B cell (primary cell): Measurements from ENCODE around the gene ATN1. TPM values are rescaled to one million over a fixed set of nuclear protein-coding genes. Genes with fewer than 3 reads are reported as not detected.

Experiments
- ATAC-seq: fragments of 200-7000 bp; cut with Tn5 transposase; one replicate; pipeline ENCODE4 v1.10.0; 2021; ENCODE audit warnings: low read depth, mild to moderate bottlenecking, moderate number of reproducible peaks, moderate library complexity
- CTCF ChIA-PET: fragments of 350-600 bp; sonication (Branson Sonifier 250); formaldehyde crosslinking; loops from one replicate; lab custom pipeline; 2021; ENCODE audit warnings: antibody characterized with exemption, inconsistent platforms; lab: Charles Lee
- POLR2A ChIA-PET: fragments of 350-600 bp; sonication (Branson Sonifier 250); formaldehyde crosslinking; loops from one replicate; lab custom pipeline; 2021; ENCODE audit warnings: antibody characterized with exemption; lab: Charles Lee
- DNase-seq: peaks from one replicate; pipeline ENCODE4 v3.0.0; 2013
- H2AFZ ChIP-seq: 2 replicates; pipeline ENCODE4 v1.6.1; 2012; ENCODE audit warnings: mild to moderate bottlenecking, low read depth, low read length; ENCODE audit not compliant: insufficient read depth, poor library complexity, severe bottlenecking
- H3K27ac ChIP-seq, 2 donors: 1 replicate in 1 of 2; 2 replicates in 1 of 2; pipeline ENCODE4 v1.5.1; 2012 to 2013; ENCODE audit warnings: low read length in 2 of 2, mild to moderate bottlenecking in 2 of 2, moderate library complexity in 1 of 2
- H3K27me3 ChIP-seq, 4 experiments: fragments of 200-600 bp in 1 of 4; sonication (generic) in 1 of 4; replicated peaks in 1 of 4; 1 replicate in 2 of 4; 2 replicates in 2 of 4; pipeline versions ENCODE4 v1.6.1 to v1.7.0; 2013 to 2016; ENCODE audit warnings: low read length in 3 of 4, mild to moderate bottlenecking in 2 of 4, mixed read lengths in 1 of 4, moderate library complexity in 1 of 4; ENCODE audit not compliant: insufficient read depth in 4 of 4, control insufficient read depth in 3 of 4; ENCODE audit errors: control extremely low read depth in 1 of 4
- H3K36me3 ChIP-seq, 2 experiments: replicated peaks in 1 of 2; 1 replicate in 1 of 2; 2 replicates in 1 of 2; pipeline versions ENCODE4 v1.6.1 to v1.7.1; 2013; ENCODE audit warnings: low read length in 1 of 2; ENCODE audit not compliant: insufficient read depth in 2 of 2, control insufficient read depth in 1 of 2; ENCODE audit errors: control extremely low read depth in 1 of 2, extremely low read depth in 1 of 2
- H3K4me1 ChIP-seq, 2 donors: fragments of 200-600 bp in 1 of 2; sonication (generic) in 1 of 2; 1 replicate in 1 of 2; 2 replicates in 1 of 2; pipeline versions ENCODE4 v1.5.1 to v1.6.1; 2013 to 2017; ENCODE audit warnings: low read length in 2 of 2; ENCODE audit not compliant: control insufficient read depth in 2 of 2, insufficient read depth in 2 of 2
- H3K4me2 ChIP-seq: replicated peaks from 2 replicates; pipeline ENCODE3; 2012; ENCODE audit warnings: mild to moderate bottlenecking, low read depth, low read length; ENCODE audit not compliant: poor library complexity, severe bottlenecking
- H3K4me3 ChIP-seq, 5 experiments: fragments of 200-600 bp in 1 of 5; sonication (generic) in 1 of 5; 1 replicate in 3 of 5; 2 replicates in 2 of 5; pipeline versions ENCODE4 v1.5.1 to v1.7.0; 2011 to 2016; ENCODE audit warnings: low read length in 4 of 5, mild to moderate bottlenecking in 4 of 5, low read depth in 2 of 5, control low read depth in 1 of 5, moderate library complexity in 1 of 5; ENCODE audit not compliant: insufficient read depth in 1 of 5; ENCODE audit errors: control extremely low read depth in 1 of 5, extremely low read depth in 1 of 5
- H3K79me2 ChIP-seq: fragments of 200-600 bp; sonication (generic); one replicate; pipeline ENCODE4 v1.6.0; 2016; ENCODE audit warnings: low read length; ENCODE audit not compliant: control insufficient read depth, insufficient read depth
- H3K9ac ChIP-seq: fragments of 200-600 bp; sonication (generic); 2 replicates; pipeline ENCODE4 v1.6.1; 2017; ENCODE audit warnings: mild to moderate bottlenecking, low read length, moderate library complexity
- H3K9me3 ChIP-seq, 3 donors: one replicate each; pipeline versions ENCODE4 v1.6.1 to v1.7.1; 2013; ENCODE audit warnings: low read length in 2 of 3; ENCODE audit not compliant: control insufficient read depth in 2 of 3, insufficient read depth in 1 of 3; ENCODE audit errors: control extremely low read depth in 1 of 3
- H4K20me1 ChIP-seq: 2 replicates; pipeline ENCODE4 v1.6.0; 2012; ENCODE audit warnings: mild to moderate bottlenecking, low read length; ENCODE audit not compliant: insufficient read depth, control insufficient read depth, poor library complexity, severe bottlenecking
- H3K27ac Mint-ChIP-seq: one replicate; pipeline ENCODE4 v1.8.0; 2021; ENCODE audit warnings: mixed read lengths
- H3K27me3 Mint-ChIP-seq: one replicate; pipeline ENCODE4 v1.8.0; 2021; ENCODE audit warnings: mixed read lengths
- H3K4me1 Mint-ChIP-seq: one replicate; pipeline ENCODE4 v1.8.0; 2021; ENCODE audit warnings: mixed read lengths
- H3K4me3 Mint-ChIP-seq: one replicate; pipeline ENCODE4 v1.8.0; 2021; ENCODE audit warnings: mixed read lengths
- H3K9me3 Mint-ChIP-seq: one replicate; pipeline ENCODE4 v1.8.0; 2022; ENCODE audit warnings: mixed read lengths; ENCODE audit not compliant: insufficient read depth
- CTCF ChIP-seq: fragments of 200-600 bp; IDR thresholded peaks from one replicate; pipeline ENCODE4 v1.8.0; 2022; ENCODE audit warnings: antibody characterized with exemption, mild to moderate bottlenecking
- EZH2 ChIP-seq: IDR thresholded peaks from 2 replicates; pipeline ENCODE4 v1.6.1; 2012; ENCODE audit warnings: borderline replicate concordance, low read depth, mild to moderate bottlenecking, moderate library complexity, low read length; ENCODE audit not compliant: insufficient read depth, poor library complexity, severe bottlenecking
- WGBS: methylation state at CpG from one replicate; pipeline ENCODE4 v1.1.5; 2013; ENCODE audit warnings: missing lambda C conversion rate; ENCODE audit not compliant: insufficient coverage; 5-methylcytosine and 5-hydroxymethylcytosine counted together
- intact Hi-C: fragments of 100-400 bp; cut with micrococcal nuclease; formaldehyde crosslinking; loops from one replicate; pipeline ENCODE4 v1.10.0; 2022
- polyA plus RNA-seq: library from polyadenylated mRNA; depleted of rRNA; stranded (reverse); fragments of >200 nt; gene quantifications from 2 replicates; pipeline ENCODE4 v1.2.3, GENCODE V29; 2012
- total RNA-seq, 2 donors: library from RNA; stranded (reverse); fragments of 120-200 nt in 1 of 2; gene quantifications; 1 replicate in 1 of 2; 2 replicates in 1 of 2; pipeline versions ENCODE4 v1.2.3 to v1.2.4, GENCODE V29; 2013 to 2022

ATN1 gene
- total and polyA plus RNA-seq, 2 donors (not counting 1 experiment from before 2014, with no cell fraction given) = 21.0 to 50.8 TPM

DNA sequence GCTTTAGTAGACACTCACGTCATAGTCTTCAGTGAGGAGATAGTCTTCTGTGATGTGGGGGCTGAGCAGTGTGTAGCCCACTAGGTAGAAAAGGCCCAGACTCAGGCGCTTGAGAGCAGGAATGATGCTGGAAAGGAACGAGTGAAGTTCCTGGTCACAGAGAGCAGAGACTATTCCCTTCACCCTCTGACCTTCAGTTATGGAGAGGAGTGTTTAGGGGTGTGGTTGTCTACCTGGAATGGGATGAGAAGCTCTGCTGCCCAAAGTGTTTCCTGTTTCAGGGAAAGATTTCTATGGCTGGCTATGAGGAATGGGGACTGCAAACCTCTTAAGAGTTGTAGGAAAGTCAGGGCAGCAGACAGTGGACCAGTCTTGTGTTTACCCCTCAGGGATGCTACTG is 51.7 kb downstream of the ATN1 start:
- POLR2A ChIA-PET = no interaction called here
- H3K9me3 ChIP-seq = no peaks in the 10 kb centered on the region
- H3K4me3 ChIP-seq = no peak overlapping the region
- H3K79me2 ChIP-seq = peaks cover 7% of the 10 kb centered on the region
- ATAC-seq (no peak), DNase-seq (no peak)
- no peaks in the 10 kb centered on the region for H3K4me1 ChIP-seq
- WGBS = 94% methylated on average over 3 of the region's 3 CpGs
- Mint-ChIP-seq H3K27me3 (no peaks in the 10 kb centered on the region), H3K9me3 (no peaks in the 10 kb centered on the region), H3K4me1 (no peaks in the 10 kb centered on the region), H3K4me3 (no peak overlapping the region), H3K27ac (no peak overlapping the region)
- H3K4me2 ChIP-seq = no peak overlapping the region
- CTCF ChIA-PET = no interaction called here
- peaks cover 10% of the 10 kb centered on the region for H4K20me1 ChIP-seq
- TF ChIP-seq EZH2 (no peak), CTCF (no peak)
- H3K27ac ChIP-seq = no peak overlapping the region
- peaks cover 1 to 78% of the 10 kb centered on the region in 2 experiments for H3K36me3 ChIP-seq
- H3K27me3 ChIP-seq = no peaks in the 10 kb centered on the region
- intact Hi-C loops = no loop called here
- H3K9ac ChIP-seq = no peak overlapping the region
- no peak overlapping the region for H2AFZ ChIP-seq

- Histone ChIP-seq H4K20me1 (peaks cover 5% of the 10 kb centered on the region), H3K9ac (no peak overlapping the region), H3K9me3 (no peaks in the 10 kb centered on the region), H2AFZ (no peak overlapping the region), H3K4me1 (no peaks in the 10 kb centered on the region), H3K36me3 (peaks cover 1 to 71% of the 10 kb centered on the region in 2 experiments), H3K4me2 (no peak overlapping the region), H3K27me3 (no peaks in the 10 kb centered on the region), H3K4me3 (no peak overlapping the region), H3K27ac (no peak overlapping the region), H3K79me2 (peaks cover 5% of the 10 kb centered on the region)
- POLR2A ChIA-PET = no interaction called here
- intact Hi-C loops = no loop called here
- TF ChIP-seq CTCF (no peak), EZH2 (no peak)
- WGBS = 100% methylated on average over 3 of the region's 4 CpGs
- CTCF ChIA-PET = no interaction called here
- Mint-ChIP-seq H3K4me1 (no peaks in the 10 kb centered on the region), H3K9me3 (no peaks in the 10 kb centered on the region), H3K4me3 (no peak overlapping the region), H3K27ac (no peak overlapping the region), H3K27me3 (no peaks in the 10 kb centered on the region)
- ATAC-seq (no peak), DNase-seq (no peak)
Observed at GRCh38 chr12:6980075-6980474, 52.3 kb downstream of the ATN1 start.
